GM23338 (cell line): Measurements from ENCODE around the gene DAB1. TPM values are rescaled to one million over a fixed set of nuclear protein-coding genes. Genes with fewer than 3 reads are reported as not detected.

Source experiments
- ATAC-seq: fragments of 200-7000 bp; cut with Tn5 transposase; 3 replicates; pipeline ENCODE4 v1.9.1; 2020
- DNase-seq: peaks from one replicate; pipeline ENCODE4 v3.0.0-alpha.2; 2015; ENCODE audit warnings: low spot score
- H2AFZ ChIP-seq: fragments of 200-600 bp; sonication (generic); 2 replicates; pipeline ENCODE4 v1.8.0; 2016; ENCODE audit warnings: antibody characterized with exemption, mild to moderate bottlenecking, moderate library complexity
- H3F3A ChIP-seq: fragments of 200-600 bp; sonication (generic); replicated peaks from 2 replicates; pipeline ENCODE4 v1.8.0; 2017; ENCODE audit warnings: antibody characterized with exemption, mixed run types, low read depth
- H3K27ac ChIP-seq: fragments of 200-600 bp; sonication (generic); 2 replicates; pipeline ENCODE4 v1.6.1; 2016; ENCODE audit warnings: low read depth
- H3K27me3 ChIP-seq: fragments of 200-600 bp; sonication (generic); 2 replicates; pipeline ENCODE4 v1.8.0; 2016; ENCODE audit warnings: mild to moderate bottlenecking, mixed run types, moderate library complexity; ENCODE audit not compliant: insufficient read depth
- H3K36me3 ChIP-seq: fragments of 200-600 bp; sonication (generic); 2 replicates; pipeline ENCODE4 v1.8.0; 2016; ENCODE audit warnings: mild to moderate bottlenecking; ENCODE audit not compliant: insufficient read depth
- H3K4me1 ChIP-seq: fragments of 200-600 bp; sonication (generic); 2 replicates; pipeline ENCODE4 v1.8.0; 2016; ENCODE audit warnings: mild to moderate bottlenecking, moderate library complexity; ENCODE audit not compliant: insufficient read depth
- H3K4me2 ChIP-seq: fragments of 200-600 bp; sonication (generic); 2 replicates; pipeline ENCODE4 v1.7.1; 2017; ENCODE audit warnings: mixed run types
- H3K4me3 ChIP-seq: fragments of 200-600 bp; sonication (generic); 2 replicates; pipeline ENCODE4 v1.6.1; 2016; ENCODE audit warnings: mixed run types
- H3K79me2 ChIP-seq: fragments of 200-600 bp; sonication (generic); replicated peaks from 2 replicates; pipeline ENCODE4 v1.8.0; 2017; ENCODE audit warnings: mild to moderate bottlenecking; ENCODE audit not compliant: insufficient read depth
- H3K9me2 ChIP-seq: fragments of 200-600 bp; sonication (generic); 2 replicates; pipeline ENCODE4 v1.8.0; 2017; ENCODE audit not compliant: insufficient read depth
- H4K20me1 ChIP-seq: fragments of 200-600 bp; sonication (generic); replicated peaks from 2 replicates; pipeline ENCODE4 v1.8.0; 2017; ENCODE audit warnings: mild to moderate bottlenecking; ENCODE audit not compliant: insufficient read depth
- H3K27ac Mint-ChIP-seq: 2 replicates; pipeline ENCODE4 v1.8.0; 2020; ENCODE audit warnings: inconsistent platforms, mild to moderate bottlenecking, moderate library complexity, mixed read lengths
- H3K27me3 Mint-ChIP-seq: 3 replicates; pipeline ENCODE4 v1.8.0; 2022; ENCODE audit warnings: low read depth, mild to moderate bottlenecking, moderate library complexity, mixed read lengths, inconsistent platforms; ENCODE audit not compliant: insufficient read depth, poor library complexity
- H3K36me3 Mint-ChIP-seq: 3 replicates; pipeline ENCODE4 v1.8.0; 2021; ENCODE audit warnings: low read depth, mild to moderate bottlenecking, inconsistent platforms, moderate library complexity, mixed read lengths
- H3K4me1 Mint-ChIP-seq: 3 replicates; pipeline ENCODE4 v1.8.0; 2020; ENCODE audit warnings: mild to moderate bottlenecking, inconsistent platforms, mixed read lengths
- H3K4me3 Mint-ChIP-seq: 3 replicates; pipeline ENCODE4 v1.8.0; 2021; ENCODE audit warnings: moderate library complexity, mild to moderate bottlenecking, inconsistent platforms, mixed read lengths
- H3K9me3 Mint-ChIP-seq: 3 replicates; pipeline ENCODE4 v1.8.0; 2020; ENCODE audit warnings: moderate library complexity, mild to moderate bottlenecking, inconsistent platforms, mixed read lengths
- CREB1 ChIP-seq: fragments of 250-450 bp; sonication (Bioruptor Pico); IDR thresholded peaks from 2 replicates; pipeline ENCODE4 v1.5.0; 2020; ENCODE audit warnings: low read depth, mild to moderate bottlenecking, moderate library complexity
- CTCF ChIP-seq, 2 experiments: fragments of 200-600 bp in 1 of 2; sonication (generic) in 1 of 2; conservative IDR thresholded peaks; 2 replicates each; pipeline versions ENCODE4 v1.5.1 to v1.6.1; 2016 to 2017; ENCODE audit warnings: antibody characterized with exemption in 2 of 2, low read depth in 2 of 2, mild to moderate bottlenecking in 2 of 2, moderate library complexity in 1 of 2
- EZH2 ChIP-seq: fragments of 200-600 bp; sonication (generic); IDR thresholded peaks from one replicate; pipeline ENCODE4 v1.8.0; 2017; ENCODE audit warnings: antibody characterized with exemption, mild to moderate bottlenecking, low read depth; ENCODE audit not compliant: unreplicated experiment
- EZH2phosphoT487 ChIP-seq: fragments of 200-600 bp; sonication (generic); IDR thresholded peaks from one replicate; pipeline ENCODE4 v1.8.1; 2018; ENCODE audit warnings: antibody characterized with exemption; ENCODE audit not compliant: unreplicated experiment
- JUNB ChIP-seq: IDR thresholded peaks from one replicate; pipeline ENCODE4 v1.6.1; 2016; ENCODE audit warnings: antibody characterized with exemption; ENCODE audit not compliant: unreplicated experiment
- NANOG ChIP-seq: IDR thresholded peaks from 2 replicates; pipeline ENCODE4 v1.6.1; 2016; ENCODE audit warnings: antibody characterized with exemption, borderline replicate concordance
- POLR2AphosphoS5 ChIP-seq: IDR thresholded peaks from 2 replicates; pipeline ENCODE4 v1.6.1; 2016; ENCODE audit warnings: antibody characterized with exemption, low read depth
- REST ChIP-seq: IDR thresholded peaks from one replicate; pipeline ENCODE4 v1.6.1; 2018; ENCODE audit warnings: antibody characterized with exemption; ENCODE audit not compliant: unreplicated experiment
- STAT1 ChIP-seq: IDR thresholded peaks from one replicate; pipeline ENCODE4 v1.6.1; 2016; ENCODE audit warnings: antibody characterized with exemption; ENCODE audit not compliant: unreplicated experiment
- ZNF331 ChIP-seq: fragments of 250-450 bp; sonication (Bioruptor Pico); IDR thresholded peaks from 2 replicates; pipeline ENCODE4 v1.5.0; 2020; ENCODE audit warnings: low read depth, mild to moderate bottlenecking, moderate library complexity
- ZNF462 ChIP-seq: fragments of 250-450 bp; sonication (Bioruptor Pico); IDR thresholded peaks from 2 replicates; pipeline ENCODE4 v1.5.0; 2020; ENCODE audit warnings: mild to moderate bottlenecking, moderate library complexity
- polyA plus RNA-seq: library from polyadenylated mRNA; unstranded; fragments of >200 nt; fragmentation: Nextera tagmentation; extraction: Ambion mirVana; gene quantifications from 2 replicates; pipeline ENCODE4 v1.2.1, GENCODE V29; 2016
- total RNA-seq: library from RNA; depleted of rRNA; stranded (reverse); fragments of >200 nt; shearing (Covaris generic); gene quantifications from 2 replicates; pipeline ENCODE4 v1.2.3, GENCODE V29; 2014

The DAB1 gene
- total and polyA plus RNA-seq, 2 experiments from 2014 or later: 12.8 to 14.5 TPM

GRCh38 chr1:57467830-57468229 lies 44.0 kb upstream of the DAB1 start:
- H3K4me1 Mint-ChIP-seq: peaks cover 16% of the 10 kb centered on the region
- DNase-seq (no peak), ATAC-seq (no peak)
- Histone ChIP-seq H3K36me3 (no peaks in the 10 kb centered on the region), H3K4me2 (no peak overlapping the region), H3K9me2 (peaks cover 4% of the 10 kb centered on the region; the same call in 1 of the 2 replicates), H3K4me1 (peaks cover 20% of the 10 kb centered on the region), H3K4me3 (no peak overlapping the region), H3K27ac (no peak overlapping the region), H2AFZ (no peak overlapping the region), H3K27me3 (no peaks in the 10 kb centered on the region), H3F3A (no peaks in the 10 kb centered on the region), H4K20me1 (no peaks in the 10 kb centered on the region), H3K79me2 (no peaks in the 10 kb centered on the region)
- H3K4me3 Mint-ChIP-seq: no peak overlapping the region
- no peaks in the 10 kb centered on the region for H3K27me3 Mint-ChIP-seq
- H3K27ac Mint-ChIP-seq: no peak overlapping the region
- peaks cover 11% of the 10 kb centered on the region for H3K9me3 Mint-ChIP-seq
- peaks cover 8% of the 10 kb centered on the region; the same call in 2 of the 3 replicates for H3K36me3 Mint-ChIP-seq
- TF ChIP-seq CREB1 (CRISPR knock-in tag) (no peak), EZH2 (no peak), ZNF331 (CRISPR knock-in tag) (no peak), EZH2phosphoT487 (no peak), ZNF462 (no peak), REST (no peak), JUNB (no peak), STAT1 (no peak), NANOG (no peak), POLR2AphosphoS5 (no peak), CTCF (conservative IDR thresholded peaks at IDR 0.05; ENCODE audit: low read depth in 2 of 2) (no peak)
